MM.1S (cell line): Measurements from ENCODE around the gene C3orf18.

Experiments used
- EZH2 ChIP-seq: fragments of 300-600 bp; sonication (generic); optimal IDR thresholded peaks from 2 replicates; pipeline ENCODE3; 2017; ENCODE audit warnings: low read depth, mild to moderate bottlenecking, antibody characterized with exemption, low read length, mixed read lengths
- EZH2phosphoT487 ChIP-seq: fragments of 300-600 bp; sonication (generic); IDR thresholded peaks from 2 replicates; pipeline ENCODE4 v1.6.1; 2018; ENCODE audit warnings: antibody characterized with exemption, low read length
- TF ChIP-seq, protein P1 (sequence below): fragments of 300-600 bp; sonication (generic); IDR thresholded peaks from 2 replicates; pipeline ENCODE4 v1.5.1; 2016; ENCODE audit warnings: antibody characterized with exemption, low read length, mixed read lengths

- TF ChIP-seq, protein P1, sequence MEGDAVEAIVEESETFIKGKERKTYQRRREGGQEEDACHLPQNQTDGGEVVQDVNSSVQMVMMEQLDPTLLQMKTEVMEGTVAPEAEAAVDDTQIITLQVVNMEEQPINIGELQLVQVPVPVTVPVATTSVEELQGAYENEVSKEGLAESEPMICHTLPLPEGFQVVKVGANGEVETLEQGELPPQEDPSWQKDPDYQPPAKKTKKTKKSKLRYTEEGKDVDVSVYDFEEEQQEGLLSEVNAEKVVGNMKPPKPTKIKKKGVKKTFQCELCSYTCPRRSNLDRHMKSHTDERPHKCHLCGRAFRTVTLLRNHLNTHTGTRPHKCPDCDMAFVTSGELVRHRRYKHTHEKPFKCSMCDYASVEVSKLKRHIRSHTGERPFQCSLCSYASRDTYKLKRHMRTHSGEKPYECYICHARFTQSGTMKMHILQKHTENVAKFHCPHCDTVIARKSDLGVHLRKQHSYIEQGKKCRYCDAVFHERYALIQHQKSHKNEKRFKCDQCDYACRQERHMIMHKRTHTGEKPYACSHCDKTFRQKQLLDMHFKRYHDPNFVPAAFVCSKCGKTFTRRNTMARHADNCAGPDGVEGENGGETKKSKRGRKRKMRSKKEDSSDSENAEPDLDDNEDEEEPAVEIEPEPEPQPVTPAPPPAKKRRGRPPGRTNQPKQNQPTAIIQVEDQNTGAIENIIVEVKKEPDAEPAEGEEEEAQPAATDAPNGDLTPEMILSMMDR: no peak
- TF ChIP-seq EZH2 (no peak), EZH2phosphoT487 (no peak)
Measured at GRCh38 chr3:50587806-50588758, 20.5 kb upstream of the C3orf18 start.
